PC-9 (cell line): ENCODE data around the gene MTNR1A. TPM values are rescaled to one million over a fixed set of nuclear protein-coding genes. Genes with fewer than 3 reads are reported as not detected.

Source experiments
- BruUV-seq: library from RNA; stranded (reverse); fragments of 400-500 nt; replicated peaks from 2 replicates; lab custom pipeline; 2021; lab: Mats Ljungman, UMichigan
- CTCF ChIA-PET: fragments of 300-600 bp; sonication (Branson Sonifier 250); formaldehyde crosslinking; loops from one replicate; lab custom pipeline; 2022; ENCODE audit warnings: antibody characterized with exemption; lab: Charles Lee
- POLR2A ChIA-PET: fragments of 300-600 bp; sonication (Branson Sonifier 250); formaldehyde crosslinking; loops from one replicate; lab custom pipeline; 2022; ENCODE audit warnings: antibody characterized with exemption; ENCODE audit not compliant: unreplicated experiment; lab: Charles Lee
- DNase-seq, 2 experiments: peaks; one replicate each; pipeline versions ENCODE4 v3.0.0 to v3.0.0-alpha.2; 2015 to 2022; ENCODE audit warnings: mixed read lengths in 1 of 2
- H2AFZ ChIP-seq: fragments of 200-600 bp; sonication (generic); 2 replicates; pipeline ENCODE4 v1.8.1; 2017; ENCODE audit warnings: antibody characterized with exemption
- H3F3A ChIP-seq: fragments of 200-600 bp; sonication (generic); 2 replicates; pipeline ENCODE4 v1.8.1; 2017; ENCODE audit warnings: antibody characterized with exemption, mild to moderate bottlenecking, low read depth; ENCODE audit not compliant: insufficient read depth
- H3K27ac ChIP-seq: fragments of 200-600 bp; sonication (generic); 2 replicates; pipeline ENCODE4 v1.6.1; 2016; ENCODE audit warnings: mixed run types
- H3K27me3 ChIP-seq: fragments of 200-600 bp; sonication (generic); 2 replicates; pipeline ENCODE4 v1.6.1; 2016; ENCODE audit warnings: low read depth, mixed run types; ENCODE audit not compliant: insufficient read depth
- H3K36me3 ChIP-seq: fragments of 200-600 bp; sonication (generic); 2 replicates; pipeline ENCODE4 v1.6.1; 2016; ENCODE audit warnings: low read depth, mixed run types
- H3K4me1 ChIP-seq: fragments of 200-600 bp; sonication (generic); replicated peaks from 2 replicates; pipeline ENCODE4 v1.6.1; 2016; ENCODE audit warnings: mixed run types; ENCODE audit not compliant: insufficient read depth
- H3K4me2 ChIP-seq: fragments of 200-600 bp; sonication (generic); 2 replicates; pipeline ENCODE4 v1.6.1; 2017; ENCODE audit warnings: mixed run types
- H3K4me3 ChIP-seq: fragments of 200-600 bp; sonication (generic); 2 replicates; pipeline ENCODE4 v1.6.1; 2016; ENCODE audit warnings: mixed run types
- H3K79me2 ChIP-seq: fragments of 200-600 bp; sonication (generic); 2 replicates; pipeline ENCODE4 v1.6.1; 2017; ENCODE audit warnings: low read depth, mixed run types
- H3K9me2 ChIP-seq: fragments of 200-600 bp; sonication (generic); 2 replicates; pipeline ENCODE4 v1.8.1; 2017; ENCODE audit warnings: mild to moderate bottlenecking; ENCODE audit not compliant: insufficient read depth
- H3K9me3 ChIP-seq: fragments of 200-600 bp; sonication (generic); 2 replicates; pipeline ENCODE4 v1.8.1; 2016; ENCODE audit warnings: low read depth; ENCODE audit not compliant: insufficient read depth
- H4K20me1 ChIP-seq: fragments of 200-600 bp; sonication (generic); 2 replicates; pipeline ENCODE4 v1.8.1; 2017; ENCODE audit not compliant: insufficient read depth
- CTCF ChIP-seq: fragments of 200-600 bp; sonication (generic); conservative IDR thresholded peaks from 2 replicates; pipeline ENCODE4 v1.6.1; 2017; ENCODE audit warnings: mixed run types, antibody characterized with exemption, mild to moderate bottlenecking, moderate library complexity
- EZH2 ChIP-seq: fragments of 200-600 bp; sonication (generic); IDR thresholded peaks from 2 replicates; pipeline ENCODE4 v1.8.0; 2017; ENCODE audit warnings: antibody characterized with exemption, low read depth
- intact Hi-C: fragments of 100-400 bp; cut with micrococcal nuclease; formaldehyde crosslinking; loops from one replicate; pipeline ENCODE4 v1.10.0; 2022; ENCODE audit not compliant: unreplicated experiment
- total RNA-seq: library from RNA; stranded (reverse); gene quantifications from 2 replicates; pipeline ENCODE4 v1.2.3, GENCODE V29; 2021

The MTNR1A gene
- total RNA-seq, 1 experiment from 2014 or later = not detected

GRCh38 chr4:186561748-186562147 is 6.4 kb upstream of the MTNR1A start:
- no peaks in the 10 kb centered on the region for H3K79me2 ChIP-seq
- H3K4me1 ChIP-seq = no peaks in the 10 kb centered on the region
- ChIA-PET CTCF (no interaction called here), POLR2A (no interaction called here)
- no peak overlapping the region for H2AFZ ChIP-seq
- H4K20me1 ChIP-seq = no peaks in the 10 kb centered on the region
- no peaks in the 10 kb centered on the region for H3K27me3 ChIP-seq
- H3K4me3 ChIP-seq = no peak overlapping the region
- no peaks in the 10 kb centered on the region for H3K9me3 ChIP-seq
- no peaks in the 10 kb centered on the region for H3F3A ChIP-seq
- intact Hi-C loops = no loop called here
- no peaks in the 10 kb centered on the region for H3K36me3 ChIP-seq
- no TSS peak for BruUV-seq
- DNase-seq = no peak
- TF ChIP-seq EZH2 = no peak
- no peak for TF ChIP-seq CTCF
- no peak overlapping the region for H3K4me2 ChIP-seq
- no peaks in the 10 kb centered on the region for H3K9me2 ChIP-seq
- no peak overlapping the region for H3K27ac ChIP-seq

DNA sequence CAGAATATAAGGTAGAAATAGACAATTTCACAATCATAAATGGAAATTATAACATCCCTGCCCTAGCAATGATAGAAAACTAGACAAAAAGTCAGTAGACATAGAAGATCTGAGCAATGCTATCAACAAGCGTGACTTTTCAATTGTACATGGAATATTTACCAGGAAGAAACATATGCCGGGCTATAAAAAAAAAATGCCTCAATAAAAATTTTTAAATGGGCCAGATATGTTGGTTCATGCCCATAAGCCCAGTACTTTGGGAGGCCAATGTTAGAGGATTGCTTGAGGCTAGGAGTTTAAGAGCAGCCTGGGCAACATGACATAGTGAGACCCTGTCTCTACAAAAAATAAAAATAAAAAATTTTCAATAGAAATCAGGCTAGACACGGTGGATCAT is 5.3 kb upstream of the MTNR1A start:
- H3K4me3 ChIP-seq = no peak overlapping the region
- no peaks in the 10 kb centered on the region for H3K27me3 ChIP-seq
- no TSS peak for BruUV-seq
- no peak overlapping the region for H2AFZ ChIP-seq
- no peak overlapping the region for H3K4me2 ChIP-seq
- CTCF ChIA-PET = no interaction called here
- no peaks in the 10 kb centered on the region for H3K79me2 ChIP-seq
- H3F3A ChIP-seq = no peaks in the 10 kb centered on the region
- no peaks in the 10 kb centered on the region for H3K36me3 ChIP-seq
- DNase-seq = no peak
- no peaks in the 10 kb centered on the region for H3K9me2 ChIP-seq
- H3K27ac ChIP-seq = no peak overlapping the region
- intact Hi-C loops = no loop called here
- H3K4me1 ChIP-seq = no peaks in the 10 kb centered on the region
- TF ChIP-seq EZH2 (no peak), CTCF (no peak)
- H4K20me1 ChIP-seq = no peaks in the 10 kb centered on the region
- H3K9me3 ChIP-seq = no peaks in the 10 kb centered on the region
- POLR2A ChIA-PET = no interaction called here

GRCh38 chr4:186557486-186557885 is 2.1 kb upstream of the MTNR1A start:
- Histone ChIP-seq H3K79me2 (no peaks in the 10 kb centered on the region), H3F3A (no peaks in the 10 kb centered on the region), H2AFZ (no peak overlapping the region), H3K9me2 (no peaks in the 10 kb centered on the region), H3K27ac (no peak overlapping the region), H3K4me2 (no peak overlapping the region), H3K36me3 (no peaks in the 10 kb centered on the region), H3K4me3 (no peak overlapping the region), H4K20me1 (no peaks in the 10 kb centered on the region), H3K9me3 (no peaks in the 10 kb centered on the region), H3K4me1 (no peaks in the 10 kb centered on the region), H3K27me3 (peaks cover 3% of the 10 kb centered on the region; the same call in 1 of the 2 replicates)
- BruUV-seq = no TSS peak
- ChIA-PET POLR2A (no interaction called here), CTCF (no interaction called here)
- TF ChIP-seq CTCF (no peak), EZH2 (no peak)
- no peak for DNase-seq
- intact Hi-C loops = no loop called here
